SK-N-DZ (cell line): Measurements from ENCODE around the gene COX8A.

ENCODE experiments used
- DNase-seq: peaks from one replicate; pipeline ENCODE4 v3.0.0-alpha.2; 2015; ENCODE audit warnings: low spot score
- small RNA-seq, 2 experiments: library from RNA; depleted of rRNA; stranded (forward); fragments of <200 nt; gene quantifications; one replicate each; pipeline ENCODE3, GENCODE V24; 2014

COX8A gene

DNA sequence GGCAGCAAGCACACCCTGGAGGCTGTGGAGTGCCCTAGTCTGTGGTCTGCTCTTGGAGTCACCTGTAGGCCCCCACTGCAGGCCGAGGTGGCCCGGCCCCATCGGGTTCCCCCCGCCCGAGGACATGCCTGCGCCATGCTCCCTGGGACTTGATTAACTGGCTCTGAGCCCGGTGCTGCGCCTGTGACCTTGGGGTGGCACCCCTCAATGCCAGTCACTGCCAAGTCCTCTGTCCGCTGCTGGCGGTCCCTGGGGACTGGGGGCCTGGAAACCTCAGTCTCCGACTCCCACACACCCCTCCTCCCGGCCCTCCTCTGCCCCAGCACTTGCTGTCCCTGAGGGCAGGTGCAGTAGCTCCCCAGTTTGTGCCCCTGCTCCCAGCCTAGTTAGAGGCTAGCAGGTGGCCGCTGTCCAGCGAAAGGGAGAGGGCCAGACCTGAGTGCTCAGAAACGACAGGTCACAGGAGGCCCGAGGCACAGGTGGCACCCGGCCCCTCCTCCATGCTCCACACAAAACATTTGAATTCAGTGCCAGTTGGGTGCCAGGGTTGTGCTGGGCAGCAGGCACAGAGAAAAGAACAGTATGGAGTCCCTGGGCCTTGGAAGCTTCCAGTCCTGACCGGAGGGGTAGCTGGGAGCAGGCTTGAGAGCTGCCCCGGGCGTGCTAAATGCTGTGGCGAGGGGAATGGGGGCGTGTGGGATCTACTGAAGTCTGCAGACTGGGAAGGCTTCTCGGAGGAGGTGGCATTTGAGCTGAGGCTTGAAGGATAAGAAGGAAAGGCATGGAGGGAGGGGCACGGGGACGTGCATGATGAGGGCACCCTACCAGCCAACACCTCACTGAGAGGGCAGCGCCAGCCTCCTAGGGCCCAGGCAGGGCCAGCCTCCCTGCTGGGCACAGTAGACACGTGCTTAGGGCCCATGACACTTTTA lies 45.0 kb downstream of the COX8A start:
- DNase-seq: no peak

- no peak for DNase-seq
These were observed 46.7 kb downstream of the COX8A start for GRCh38 chr11:64020976-64021756.

DNA sequence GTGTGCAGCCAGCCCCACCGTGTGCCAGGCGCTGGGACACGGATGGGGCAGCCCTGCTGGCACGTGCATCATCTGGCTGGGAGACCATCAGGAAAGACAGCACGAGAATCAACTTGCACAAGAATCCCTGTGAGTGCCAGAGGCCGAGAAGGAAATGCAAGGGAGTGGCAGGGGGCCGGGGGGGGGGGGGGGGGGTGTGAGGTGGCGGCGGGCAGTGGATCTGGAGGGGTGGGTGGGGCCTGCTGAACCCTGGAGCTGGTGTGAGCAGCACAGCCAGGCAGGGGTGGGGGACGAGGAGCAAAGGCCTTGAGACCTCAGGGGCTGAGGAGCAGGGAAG lies 47.3 kb downstream of the COX8A start:
- no peak for DNase-seq

GRCh38 chr11:64022125-64022784 lies 47.8 kb downstream of the COX8A start:
- no peak for DNase-seq

DNA sequence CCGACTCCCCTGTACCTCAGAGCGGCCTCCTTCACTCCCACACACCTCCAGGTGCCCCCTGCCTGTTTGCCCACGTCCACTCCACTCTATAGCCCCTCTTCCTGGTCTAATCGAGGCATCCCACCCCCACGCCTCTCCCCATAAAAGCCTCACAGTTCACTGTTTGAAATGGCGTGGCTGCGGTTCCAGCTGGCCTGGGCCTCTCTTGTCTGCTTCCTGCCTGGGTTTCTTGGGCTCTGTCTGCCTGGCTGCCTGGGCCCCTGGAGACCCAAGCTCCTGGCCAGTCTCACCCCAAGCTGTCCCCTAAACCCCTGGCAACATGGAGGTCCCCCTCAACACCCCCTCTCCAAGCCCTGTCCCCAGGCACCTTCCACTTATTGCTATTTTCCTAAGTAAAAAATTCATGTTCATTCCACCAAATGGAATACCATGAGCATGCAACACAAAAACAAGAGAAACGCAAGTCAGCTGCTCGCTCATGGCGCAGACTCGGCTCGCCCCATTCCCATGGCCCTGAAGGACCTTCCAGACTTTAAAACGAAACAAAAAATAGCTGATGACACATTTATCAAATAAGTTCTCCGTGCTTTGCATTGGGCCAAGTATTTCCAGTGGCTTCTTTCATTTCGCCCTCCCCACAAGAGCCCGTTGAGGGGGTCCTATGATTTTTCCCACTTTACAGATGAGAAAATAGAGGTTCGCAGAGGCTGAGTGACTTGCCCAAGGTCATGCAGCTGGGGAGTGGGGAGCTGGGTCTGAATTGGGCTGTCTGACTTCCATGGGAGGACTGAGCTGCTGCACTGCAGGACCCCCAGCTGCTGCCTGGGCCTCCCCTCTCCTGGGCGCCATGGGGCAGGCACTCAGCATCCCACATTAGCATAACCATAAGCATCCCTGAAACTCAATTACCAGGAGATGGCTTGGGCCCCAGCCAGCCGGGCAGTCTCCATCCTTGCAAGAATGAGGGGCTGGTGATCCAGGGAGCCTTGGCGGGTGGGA lies 49.6 kb downstream of the COX8A start:
- peak; percentile 67 for DNase-seq

DNA sequence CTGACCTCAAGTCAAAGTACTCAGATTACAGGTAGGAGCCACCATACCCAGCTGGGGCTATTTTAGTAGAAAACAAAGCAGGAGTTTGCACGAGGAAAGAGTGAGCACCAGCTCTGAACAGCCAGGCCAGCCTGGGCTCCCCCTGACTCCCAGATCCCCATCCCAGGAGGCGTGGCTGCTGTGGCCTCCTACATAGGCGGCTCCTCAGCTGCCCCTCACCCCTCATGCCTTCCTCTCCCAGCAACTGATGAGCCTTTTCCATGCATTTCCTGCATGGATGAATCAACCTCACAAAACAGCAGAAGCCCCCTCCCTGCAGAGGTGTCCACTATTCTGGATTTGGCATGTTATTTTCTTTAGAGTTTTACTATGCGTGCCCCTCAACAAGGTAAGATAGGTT lies 50.8 kb downstream of the COX8A start:
- DNase-seq: no peak

Small RNAs within 50 kb of the gene (small RNA-seq; reads per million reads assigned to genes)
- 0 to 0.18 reads per million in 2 experiments for gene RNU6-45P
